Thyroid gland (tissue), 4 donors: ENCODE measurements around the gene SCP2. TPM values are rescaled to one million over a fixed set of nuclear protein-coding genes. Genes with fewer than 3 reads are reported as not detected.
"Not testable (repeated sequence)": the region's sequence is repeated elsewhere in the genome, so short reads cannot be mapped to it uniquely, and the experiment has no call there.

Experiments used
- DNase-seq, 2 donors: peaks; one replicate each; pipeline ENCODE4 v3.0.0-alpha.2; 2019
- H3K27ac ChIP-seq, 3 donors: fragments of 200-600 bp; sonication (generic); 1 replicate in 2 of 3; 2 replicates in 1 of 3; pipeline ENCODE4 v1.5.1; 2016 to 2019; ENCODE audit warnings: mild to moderate bottlenecking in 1 of 3, moderate library complexity in 1 of 3
- H3K27me3 ChIP-seq: fragments of 200-600 bp; sonication (generic); one replicate; pipeline ENCODE4 v1.5.1; 2019
- H3K36me3 ChIP-seq, 2 donors: fragments of 200-600 bp; sonication (generic); one replicate each; pipeline ENCODE4 v1.5.1; 2016 to 2019
- H3K4me1 ChIP-seq, 2 donors: fragments of 200-600 bp; sonication (generic); one replicate each; pipeline ENCODE4 v1.5.1; 2017 to 2019
- H3K4me3 ChIP-seq, 3 donors: fragments of 200-600 bp; sonication (generic); replicated peaks in 1 of 3; 1 replicate in 2 of 3; 2 replicates in 1 of 3; pipeline ENCODE4 v1.5.1; 2016; ENCODE audit warnings: mild to moderate bottlenecking in 1 of 3
- H3K9me3 ChIP-seq: fragments of 200-600 bp; sonication (generic); one replicate; pipeline ENCODE4 v1.5.1; 2017
- POLR2A ChIP-seq, 2 donors: fragments of 450-650 bp; IDR thresholded peaks; one replicate each; pipeline ENCODE4 v1.6.1; 2017; ENCODE audit warnings: antibody characterized with exemption in 2 of 2, mild to moderate bottlenecking in 2 of 2, moderate library complexity in 1 of 2
- WGBS, 2 donors: methylation state at CpG; one replicate each; pipeline ENCODE4 v1.1.5; 2017; 5-methylcytosine and 5-hydroxymethylcytosine counted together
- intact Hi-C: fragments of 100-400 bp; cut with DNase I; formaldehyde crosslinking; loops from one replicate; pipeline ENCODE4 v1.15.1; 2023
- total RNA-seq, 4 donors: library from RNA; depleted of rRNA; stranded (reverse); fragments of >200 nt; gene quantifications; one replicate each; pipeline ENCODE4 v1.2.3, GENCODE V29; 2016
- TF ChIP-seq, protein P1 (sequence below), 6 experiments: fragments of 200-600 bp in 3 of 6; fragments of 450-650 bp in 3 of 6; sonication (generic) in 3 of 6; IDR thresholded peaks; one replicate each; pipeline ENCODE4 v1.5.1; 2016 to 2019; ENCODE audit warnings: antibody characterized with exemption in 6 of 6, mild to moderate bottlenecking in 2 of 6, inconsistent platforms in 1 of 6, moderate library complexity in 1 of 6

SCP2 gene
- total RNA-seq, 4 donors from 2014 or later = 114 to 181 (median 164) TPM

DNA sequence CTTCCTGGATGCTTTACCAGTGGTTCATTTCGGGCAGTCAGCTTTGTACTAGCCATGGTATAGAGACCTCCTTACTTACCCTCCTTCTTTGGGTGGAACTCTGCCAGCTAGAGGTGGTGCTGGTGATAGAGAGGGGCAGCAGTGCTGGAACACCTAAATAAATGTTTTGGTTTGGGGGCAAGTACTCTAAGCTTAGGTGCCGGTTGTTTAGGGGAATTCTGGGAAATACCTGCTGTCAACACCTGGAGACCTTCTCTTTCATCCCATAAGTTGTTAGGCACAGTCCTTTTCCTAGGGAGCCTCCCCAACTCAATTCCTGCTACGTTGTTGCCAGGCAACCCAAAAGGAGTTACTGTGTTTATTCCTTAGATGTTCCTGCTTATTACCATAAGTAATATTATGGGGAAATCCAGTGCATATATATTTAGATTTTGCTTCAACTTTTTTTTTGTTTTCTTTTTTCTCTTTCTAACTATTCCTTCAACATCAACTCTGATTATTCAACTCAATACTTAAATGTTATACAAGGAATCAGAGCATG lies 16.9 kb downstream of the SCP2 start:
- no peaks in the 10 kb centered on the region for H3K4me1 ChIP-seq
- H3K36me3 ChIP-seq = no peaks in the 10 kb centered on the region
- TF ChIP-seq, protein P1, sequence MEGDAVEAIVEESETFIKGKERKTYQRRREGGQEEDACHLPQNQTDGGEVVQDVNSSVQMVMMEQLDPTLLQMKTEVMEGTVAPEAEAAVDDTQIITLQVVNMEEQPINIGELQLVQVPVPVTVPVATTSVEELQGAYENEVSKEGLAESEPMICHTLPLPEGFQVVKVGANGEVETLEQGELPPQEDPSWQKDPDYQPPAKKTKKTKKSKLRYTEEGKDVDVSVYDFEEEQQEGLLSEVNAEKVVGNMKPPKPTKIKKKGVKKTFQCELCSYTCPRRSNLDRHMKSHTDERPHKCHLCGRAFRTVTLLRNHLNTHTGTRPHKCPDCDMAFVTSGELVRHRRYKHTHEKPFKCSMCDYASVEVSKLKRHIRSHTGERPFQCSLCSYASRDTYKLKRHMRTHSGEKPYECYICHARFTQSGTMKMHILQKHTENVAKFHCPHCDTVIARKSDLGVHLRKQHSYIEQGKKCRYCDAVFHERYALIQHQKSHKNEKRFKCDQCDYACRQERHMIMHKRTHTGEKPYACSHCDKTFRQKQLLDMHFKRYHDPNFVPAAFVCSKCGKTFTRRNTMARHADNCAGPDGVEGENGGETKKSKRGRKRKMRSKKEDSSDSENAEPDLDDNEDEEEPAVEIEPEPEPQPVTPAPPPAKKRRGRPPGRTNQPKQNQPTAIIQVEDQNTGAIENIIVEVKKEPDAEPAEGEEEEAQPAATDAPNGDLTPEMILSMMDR (IDR thresholded peaks at IDR 0.05) = no peak
- no peak for TF ChIP-seq POLR2A (IDR thresholded peaks at IDR 0.05)
- H3K4me3 ChIP-seq = no peak overlapping the region
- H3K27ac ChIP-seq = no peak overlapping the region
- no peaks in the 10 kb centered on the region for H3K9me3 ChIP-seq
- no peaks in the 10 kb centered on the region for H3K27me3 ChIP-seq
- intact Hi-C loops = no loop called here
- DNase-seq = no peak
- 75 to 89% methylated on average over 3 of the region's 3 CpGs for WGBS, 2 donors

DNA sequence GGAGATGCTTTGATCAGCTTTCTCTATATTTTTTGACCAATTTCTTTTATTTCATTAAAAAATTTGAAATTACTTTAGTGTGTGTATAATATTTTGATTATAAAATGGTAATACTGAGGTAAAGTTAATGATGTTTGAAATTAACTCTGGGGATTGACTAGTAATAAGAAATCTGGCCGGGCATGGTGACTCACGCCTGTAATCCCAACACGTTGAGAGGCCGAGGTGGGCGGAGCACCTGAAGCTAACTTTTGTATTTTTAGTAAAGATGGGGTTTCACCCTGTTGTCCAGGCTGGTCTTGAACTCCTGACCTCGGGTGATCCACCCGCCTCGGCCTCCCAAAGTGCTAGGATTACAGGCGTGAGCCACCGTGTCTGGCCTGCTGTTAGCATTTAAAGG lies 17.5 kb downstream of the SCP2 start:
- TF ChIP-seq POLR2A (IDR thresholded peaks at IDR 0.05) = no peak
- TF ChIP-seq, protein P1 (IDR thresholded peaks at IDR 0.05) = no peak

DNA sequence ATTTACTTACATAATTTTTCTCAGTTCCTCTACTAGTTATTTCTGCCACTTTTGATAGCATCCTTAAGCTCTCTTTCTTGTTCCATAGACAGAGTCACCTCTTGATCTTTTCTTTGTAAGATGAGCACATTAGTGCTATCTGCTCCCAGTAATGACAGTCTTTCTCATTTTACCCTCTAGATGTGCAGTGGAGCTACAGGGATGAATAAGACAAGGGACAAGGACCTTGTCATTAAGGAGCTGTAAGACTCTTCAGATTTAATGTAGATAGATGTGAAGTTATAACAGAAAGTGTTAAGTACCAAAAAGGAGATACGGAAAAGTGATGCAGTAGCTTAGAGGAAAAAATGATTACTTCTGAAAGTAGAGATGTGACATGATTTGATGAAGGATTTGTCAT lies 20.4 kb downstream of the SCP2 start:
- DNase-seq = no peak
- Histone ChIP-seq H3K27me3 (no peaks in the 10 kb centered on the region), H3K27ac (no peak overlapping the region), H3K4me1 (no peaks in the 10 kb centered on the region), H3K4me3 (no peak overlapping the region), H3K36me3 (no peaks in the 10 kb centered on the region), H3K9me3 (no peaks in the 10 kb centered on the region)
- TF ChIP-seq, protein P1 (IDR thresholded peaks at IDR 0.05) = no peak
- TF ChIP-seq POLR2A (IDR thresholded peaks at IDR 0.05) = no peak
- 85 to 94% methylated on average over 1 of the region's 1 CpG for WGBS, 2 donors
- intact Hi-C loops = no loop called here

More for the DNA sequence above, 17.5 kb downstream of the SCP2 start:
- Histone ChIP-seq H3K27me3 (no peaks in the 10 kb centered on the region), H3K4me1 (no peaks in the 10 kb centered on the region), H3K27ac (no peak overlapping the region), H3K4me3 (no peak overlapping the region), H3K9me3 (no peaks in the 10 kb centered on the region), H3K36me3 (no peaks in the 10 kb centered on the region)
- 84 to 92% methylated on average over 10 of the region's 10 CpGs for WGBS, 2 donors
- intact Hi-C loops = no loop called here
- no peak for DNase-seq

DNA sequence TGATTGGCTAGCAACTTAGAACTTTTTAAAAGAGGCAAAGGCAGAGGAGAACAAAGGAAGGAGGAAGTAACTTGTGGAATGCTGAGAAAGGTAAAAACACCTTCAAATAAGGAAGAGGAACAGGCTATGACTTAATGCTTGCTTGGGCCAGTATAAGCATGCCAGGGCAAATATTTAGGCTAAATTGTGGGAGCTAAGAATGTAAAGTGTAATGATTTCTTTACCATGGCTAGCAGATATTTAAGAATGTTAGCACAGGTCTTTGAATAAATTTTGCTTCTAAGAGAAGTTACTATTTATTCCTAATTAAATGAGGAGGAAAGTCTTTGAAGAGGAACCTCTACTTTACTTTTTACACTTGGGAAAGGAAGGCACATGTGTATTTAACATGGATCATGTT lies 22.5 kb downstream of the SCP2 start:
- not testable (repeated sequence) for H3K36me3 ChIP-seq

DNA sequence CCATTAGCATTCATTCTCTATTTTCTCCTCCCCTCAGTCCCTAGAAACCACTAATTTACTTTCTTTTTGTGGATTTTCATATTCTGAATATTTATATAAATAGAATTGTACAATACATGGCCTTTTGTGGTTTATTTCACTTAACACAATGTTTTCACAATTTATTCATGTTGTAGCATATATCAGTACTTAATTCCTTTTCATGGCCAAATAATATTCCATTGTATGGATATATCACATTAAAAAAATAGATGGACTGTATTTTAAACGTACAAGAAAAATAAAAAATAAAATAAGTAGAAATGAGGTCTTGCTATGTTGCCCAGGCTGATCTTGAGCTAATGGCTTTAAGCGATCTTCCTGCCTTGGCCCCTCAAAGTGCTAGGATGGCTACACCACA lies 25.0 kb downstream of the SCP2 start:
- no peak for DNase-seq
- Histone ChIP-seq H3K27me3 (no peaks in the 10 kb centered on the region), H3K4me1 (no peaks in the 10 kb centered on the region), H3K36me3 (no peaks in the 10 kb centered on the region), H3K4me3 (no peak overlapping the region), H3K27ac (no peak overlapping the region), H3K9me3 (no peaks in the 10 kb centered on the region)
- intact Hi-C loops = no loop called here
- TF ChIP-seq, protein P1 (IDR thresholded peaks at IDR 0.05) = no peak
- TF ChIP-seq POLR2A (IDR thresholded peaks at IDR 0.05) = no peak
- 96% methylated on average over 2 of the region's 2 CpGs for WGBS, 2 donors

More for the DNA sequence above, 22.5 kb downstream of the SCP2 start:
- H3K9me3 ChIP-seq, H3K27me3 ChIP-seq, intact Hi-C loops, H3K4me3 ChIP-seq, DNase-seq, H3K4me1 ChIP-seq, H3K27ac ChIP-seq: not testable (repeated sequence)
